Activated naive CD4-positive, alpha-beta T cell treated with anti-CD3 and anti-CD28 coated beads for 36 hours (primary cell): Measurements from ENCODE around the gene TIA1. TPM values are rescaled to one million over a fixed set of nuclear protein-coding genes. Genes with fewer than 3 reads are reported as not detected.
"Not testable (repeated sequence)": the region's sequence is repeated elsewhere in the genome, so short reads cannot be mapped to it uniquely, and the experiment has no call there.

Experiments
- CTCF ChIA-PET: fragments of 350-600 bp; sonication (Branson Sonifier 250); formaldehyde crosslinking; loops from one replicate; lab custom pipeline; 2021; ENCODE audit warnings: antibody characterized with exemption; lab: Charles Lee
- DNase-seq: peaks from one replicate; pipeline ENCODE4 v3.0.0-alpha.2; 2020
- H3K27ac Mint-ChIP-seq: one replicate; pipeline ENCODE4 v1.8.0; 2021; ENCODE audit warnings: mild to moderate bottlenecking, mixed read lengths
- H3K27me3 Mint-ChIP-seq: one replicate; pipeline ENCODE4 v1.8.0; 2021; ENCODE audit warnings: low read depth, mixed read lengths
- H3K36me3 Mint-ChIP-seq: one replicate; pipeline ENCODE4 v1.8.0; 2021; ENCODE audit warnings: low read depth, mixed read lengths
- H3K4me1 Mint-ChIP-seq: one replicate; pipeline ENCODE4 v1.8.0; 2021; ENCODE audit warnings: low read depth, mixed read lengths
- H3K4me3 Mint-ChIP-seq: one replicate; pipeline ENCODE4 v1.8.0; 2021; ENCODE audit warnings: mild to moderate bottlenecking, moderate library complexity, mixed read lengths
- H3K9me3 Mint-ChIP-seq: one replicate; pipeline ENCODE4 v1.8.0; 2021; ENCODE audit warnings: mixed read lengths
- intact Hi-C: fragments of 100-400 bp; cut with micrococcal nuclease; formaldehyde crosslinking; loops from one replicate; pipeline ENCODE4 v1.15.1; 2023
- microRNA-seq: library from miRNA; unstranded; fragments of <30 nt; microRNA quantifications from one replicate; pipeline ENCODE4 v1.2.0, GENCODE V29; 2022; ENCODE audit warnings: borderline microRNAs expressed, borderline replicate concordance
- total RNA-seq, 2 experiments: library from RNA; stranded (reverse); gene quantifications; one replicate each; pipeline ENCODE4 v1.2.3, GENCODE V29; 2021

Gene TIA1
- total RNA-seq, 2 experiments from 2014 or later: 83.2 to 83.9 TPM

DNA sequence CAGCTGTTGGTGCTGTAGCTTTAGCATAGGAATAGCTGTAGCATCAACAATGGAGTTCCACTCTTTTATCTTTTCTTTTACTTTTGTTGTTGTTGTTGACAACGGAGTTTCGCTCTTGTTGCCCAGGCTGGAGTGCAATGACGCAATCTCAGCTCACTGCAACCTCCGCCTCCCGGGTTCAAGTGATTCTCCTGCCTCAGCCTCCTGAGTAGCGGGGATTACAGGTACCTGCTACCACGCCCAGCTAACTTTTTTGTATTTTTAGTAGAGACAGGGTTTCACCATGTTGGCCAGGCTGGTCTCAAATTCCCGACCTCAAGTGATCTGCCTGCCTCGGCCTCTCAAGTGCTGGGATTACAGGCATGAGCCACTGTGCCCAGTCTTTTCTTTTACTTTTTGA is 61.3 kb downstream of the TIA1 start:
- H3K27ac Mint-ChIP-seq, H3K4me3 Mint-ChIP-seq, DNase-seq, H3K36me3 Mint-ChIP-seq, intact Hi-C loops, H3K27me3 Mint-ChIP-seq, H3K9me3 Mint-ChIP-seq, CTCF ChIA-PET: not testable (repeated sequence)
- H3K4me1 Mint-ChIP-seq: peaks cover 21% of the 10 kb centered on the region

DNA sequence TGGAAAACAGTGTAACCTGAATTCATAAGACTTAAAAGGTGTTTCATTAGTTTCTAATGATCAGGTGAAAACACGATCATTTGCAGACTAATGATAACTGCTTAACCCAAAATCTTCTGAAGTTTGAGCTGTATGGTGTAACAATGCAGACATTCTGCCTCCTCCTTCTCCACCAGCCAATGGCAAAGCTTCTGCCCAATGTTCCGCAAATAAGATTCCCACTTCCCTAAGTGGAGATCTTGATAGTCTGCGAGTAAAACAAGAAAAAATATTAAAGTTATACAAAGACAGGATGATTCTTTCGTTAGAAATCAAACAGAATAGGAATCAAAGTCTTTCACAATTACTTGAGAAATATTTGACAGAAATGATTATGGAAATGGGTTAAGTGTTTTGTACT is 65.7 kb downstream of the TIA1 start:
- no peaks in the 10 kb centered on the region for H3K27me3 Mint-ChIP-seq
- intact Hi-C loops: no loop called here
- CTCF ChIA-PET: interaction anchor here (0.9 kb wide), 1 partner anchor 9 kb away, joined by 3 read pairs; the partner anchor contains the start of gene C2orf42
- H3K36me3 Mint-ChIP-seq: peaks cover 9% of the 10 kb centered on the region
- no peaks in the 10 kb centered on the region for H3K4me1 Mint-ChIP-seq
- no peak overlapping the region for H3K4me3 Mint-ChIP-seq
- H3K27ac Mint-ChIP-seq: no peak overlapping the region
- DNase-seq: no peak
- no peaks in the 10 kb centered on the region for H3K9me3 Mint-ChIP-seq

DNA sequence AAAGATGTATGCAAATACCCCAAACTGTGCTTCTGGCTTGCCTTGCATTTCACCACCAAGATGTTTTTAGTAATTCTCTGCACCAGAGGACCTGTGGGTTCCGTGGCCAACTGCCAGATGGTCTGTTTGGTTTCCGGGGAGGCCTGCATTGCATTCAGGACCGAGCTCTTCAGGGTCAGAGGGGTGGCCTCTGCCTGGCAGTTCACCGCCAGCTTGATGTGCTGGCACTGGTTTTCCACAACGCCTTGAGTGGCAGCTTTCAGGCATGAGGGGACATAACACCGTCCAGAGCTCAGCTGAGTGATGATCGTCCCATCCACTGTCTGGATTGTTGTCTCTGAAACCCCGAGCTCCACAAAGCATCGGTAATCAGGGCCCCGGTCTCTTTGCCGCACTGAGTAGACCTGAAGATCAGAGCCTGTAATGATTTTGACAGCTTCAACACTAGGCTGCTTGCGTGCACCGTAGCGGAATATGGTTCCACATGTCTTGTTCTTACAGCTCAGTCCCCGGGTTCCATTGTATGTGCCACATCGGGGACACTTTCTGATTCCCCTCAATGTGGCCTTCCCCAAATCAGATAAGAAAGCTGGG is 67.0 kb downstream of the TIA1 start:
- Mint-ChIP-seq H3K4me3 (no peak overlapping the region), H3K4me1 (no peaks in the 10 kb centered on the region), H3K36me3 (peaks cover 11% of the 10 kb centered on the region), H3K27ac (no peak overlapping the region), H3K27me3 (no peaks in the 10 kb centered on the region), H3K9me3 (no peaks in the 10 kb centered on the region)
- no peak for DNase-seq
- intact Hi-C loops: no loop called here
- CTCF ChIA-PET: interaction anchor here (0.6 to 0.9 kb wide), 3 partner anchors 8 to 99 kb away, joined by 3 to 4 read pairs (median 3); partner anchors contain the start of gene C2orf42

GRCh38 chr2:70173520-70173919 is 74.9 kb downstream of the TIA1 start:
- no peaks in the 10 kb centered on the region for H3K9me3 Mint-ChIP-seq
- H3K27ac Mint-ChIP-seq: no peak overlapping the region
- intact Hi-C loops: no loop called here
- DNase-seq: no peak
- no peaks in the 10 kb centered on the region for H3K27me3 Mint-ChIP-seq
- no peak overlapping the region for H3K4me3 Mint-ChIP-seq
- CTCF ChIA-PET: interaction anchor here (0.6 to 1.1 kb wide), 3 partner anchors 8 to 449 kb away, joined by 3 to 4 read pairs (median 3); no protein-coding TSS in a partner anchor
- H3K4me1 Mint-ChIP-seq: no peaks in the 10 kb centered on the region
- peaks cover 18% of the 10 kb centered on the region for H3K36me3 Mint-ChIP-seq

DNA sequence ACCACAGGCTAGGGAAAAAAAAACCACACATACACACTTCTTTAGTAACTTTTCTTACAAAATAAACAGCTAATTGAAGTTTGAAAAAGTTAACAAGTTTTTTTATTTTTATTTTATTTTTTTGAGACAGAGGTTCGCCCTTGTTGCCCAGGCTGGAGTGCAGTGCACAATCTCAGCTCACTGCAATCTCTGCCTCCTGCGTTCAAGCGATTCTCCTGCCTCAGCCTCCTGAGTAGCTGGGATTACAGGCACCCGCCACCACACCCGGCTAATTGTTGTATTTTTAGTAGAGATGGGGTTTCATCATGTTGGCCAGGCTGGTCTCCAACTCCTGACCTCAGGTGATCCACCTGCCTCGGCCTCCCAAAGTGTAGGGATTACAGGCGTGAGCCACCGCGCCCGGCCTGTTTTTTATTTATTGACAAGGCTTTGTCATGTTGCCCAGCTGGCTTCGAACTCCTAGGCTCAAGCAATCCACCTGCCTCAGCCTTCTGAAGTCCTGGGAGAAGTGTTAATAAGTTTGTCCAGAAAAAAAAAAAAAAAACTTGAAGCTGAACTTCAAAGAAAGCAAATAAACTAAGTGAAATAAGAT is 78.7 kb downstream of the TIA1 start:
- H3K4me3 Mint-ChIP-seq, H3K9me3 Mint-ChIP-seq, H3K4me1 Mint-ChIP-seq, H3K27me3 Mint-ChIP-seq, intact Hi-C loops, H3K27ac Mint-ChIP-seq, DNase-seq: not testable (repeated sequence)
- CTCF ChIA-PET: interaction anchor here (0.6 kb wide), 1 partner anchor 16 kb away, joined by 3 read pairs; no protein-coding TSS in a partner anchor
- H3K36me3 Mint-ChIP-seq: peaks cover 26% of the 10 kb centered on the region

- Mint-ChIP-seq H3K27ac (peak overlapping the region; percentile 65), H3K36me3 (peaks cover 15% of the 10 kb centered on the region), H3K27me3 (no peaks in the 10 kb centered on the region), H3K4me3 (no peak overlapping the region), H3K9me3 (no peaks in the 10 kb centered on the region), H3K4me1 (peaks cover 8% of the 10 kb centered on the region)
- intact Hi-C loops: no loop called here
- DNase-seq: peak; percentile 40
- CTCF ChIA-PET: interaction anchor here (1.7 kb wide), 1 partner anchor 18 kb away, joined by 6 read pairs; no protein-coding TSS in a partner anchor
Measured at GRCh38 chr2:70161069-70161534, 87.3 kb downstream of the TIA1 start.

DNA sequence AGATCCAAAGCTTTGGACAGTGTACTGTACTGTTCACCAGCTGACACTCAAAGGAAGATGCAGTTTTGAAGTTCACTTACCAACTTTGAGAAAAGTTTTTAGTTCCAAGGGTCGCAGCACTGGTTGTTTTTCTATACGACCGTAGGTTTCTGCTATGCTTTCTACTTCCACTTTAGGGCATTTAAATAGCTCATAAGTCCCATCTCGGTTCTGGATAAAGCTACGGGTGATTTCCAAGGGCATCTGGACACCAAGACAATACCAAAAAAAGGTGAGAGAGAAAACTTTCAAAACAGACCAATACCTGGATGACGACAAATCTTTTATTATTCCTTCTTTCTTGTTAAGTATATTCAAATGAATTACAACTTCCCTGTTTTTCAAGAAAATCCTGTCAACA is 87.9 kb downstream of the TIA1 start:
- Mint-ChIP-seq H3K4me3 (no peak overlapping the region), H3K36me3 (peaks cover 15% of the 10 kb centered on the region), H3K27me3 (no peaks in the 10 kb centered on the region), H3K9me3 (no peaks in the 10 kb centered on the region), H3K4me1 (peaks cover 8% of the 10 kb centered on the region), H3K27ac (peak overlapping the region; percentile 65)
- DNase-seq: no peak
- intact Hi-C loops: no loop called here
- CTCF ChIA-PET: interaction anchor here (1.7 kb wide), 1 partner anchor 17 kb away, joined by 6 read pairs; no protein-coding TSS in a partner anchor

Small RNA genes lying within 50 kb of the gene (microRNA-seq; reads per million reads assigned to microRNA genes)
- gene MIR1285-2: not detected

Other genes starting within 250 kb of the TIA1 start
- 100 to 1,000 TPM; 363 to 374 TPM for gene PCBP1, start 161.2 kb downstream of the TIA1 start, total RNA-seq
- 10 to 100 TPM; 19.2 to 23.3 TPM for gene C2orf42, start 57.6 kb downstream of the TIA1 start, total RNA-seq
- 1 to 10 TPM; 7.9 to 8.5 TPM for gene PCYOX1, start 9.5 kb upstream of the TIA1 start, total RNA-seq
- 100 to 1,000 TPM; 439 to 458 TPM for gene SNRPG, start 45.1 kb upstream of the TIA1 start, total RNA-seq
- gene FAM136A, start 53.4 kb upstream of the TIA1 start, total RNA-seq: 10 to 100 TPM; 41.9 to 44.0 TPM